ENCODE data around the gene DOCK2.

GRCh38 chr5:169754737-169755136, 117.7 kb downstream of the DOCK2 start:
- TF ChIP-seq EZH2 (IDR thresholded peaks at IDR 0.05; ENCODE audit: low read length, missing control alignments) (no peak), CTCF (conservative IDR thresholded peaks at IDR 0.05 in 1 of 2, IDR thresholded peaks at IDR 0.05 in 1 of 2; ENCODE audit: low read depth in 1 of 2, low read length in 2 of 2) (no peak)

All from fibroblast of lung (primary cell).